ENCODE results near the gene FAM117B.
"Not testable (repeated sequence)": the region's sequence is repeated elsewhere in the genome, so short reads cannot be mapped to it uniquely, and the experiment has no call there.

The FAM117B gene

GRCh38 chr2:202757339-202757738, 122.6 kb downstream of the FAM117B start:
- no peak for DNase-seq (ENCODE audit: low read depth in 1 of 2, low spot score in 1 of 2)

GRCh38 chr2:202758128-202758527, 123.4 kb downstream of the FAM117B start:
- no peak for DNase-seq (ENCODE audit: low read depth in 1 of 2, low spot score in 1 of 2)

GRCh38 chr2:202758604-202759003, 123.8 kb downstream of the FAM117B start:
- no peak for DNase-seq (ENCODE audit: low read depth in 1 of 2, low spot score in 1 of 2)

- DNase-seq (ENCODE audit: low read depth in 1 of 2, low spot score in 1 of 2) = no peak
These were observed 126.1 kb downstream of the FAM117B start for GRCh38 chr2:202760848-202761247.

GRCh38 chr2:202762556-202762955, 127.8 kb downstream of the FAM117B start:
- DNase-seq (ENCODE audit: low read depth in 1 of 2, low spot score in 1 of 2) = no peak

- DNase-seq (ENCODE audit: low read depth in 1 of 2, low spot score in 1 of 2) = no peak
These were observed 129.1 kb downstream of the FAM117B start for GRCh38 chr2:202763916-202764315.

- no peak for DNase-seq (ENCODE audit: low read depth in 1 of 2, low spot score in 1 of 2)
These were observed 130.2 kb downstream of the FAM117B start for GRCh38 chr2:202764991-202765390.

GRCh38 chr2:202765436-202765835, 130.7 kb downstream of the FAM117B start:
- no peak for DNase-seq (ENCODE audit: low read depth in 1 of 2, low spot score in 1 of 2)

- DNase-seq (ENCODE audit: low read depth in 1 of 2, low spot score in 1 of 2) = no peak
These were observed 133.5 kb downstream of the FAM117B start for GRCh38 chr2:202768273-202768672.

GRCh38 chr2:202769201-202769600, 134.4 kb downstream of the FAM117B start:
- no peak for DNase-seq (ENCODE audit: low read depth in 1 of 2, low spot score in 1 of 2)

- DNase-seq (ENCODE audit: low read depth in 1 of 2, low spot score in 1 of 2) = no peak
These were observed 136.6 kb downstream of the FAM117B start for GRCh38 chr2:202771336-202771735.

GRCh38 chr2:202771741-202772460, 137.1 kb downstream of the FAM117B start:
- no peak for DNase-seq (ENCODE audit: low read depth in 1 of 2, low spot score in 1 of 2)

GRCh38 chr2:202773301-202773973, 138.7 kb downstream of the FAM117B start:
- no peak for DNase-seq (ENCODE audit: low read depth in 1 of 2, low spot score in 1 of 2)

- no peak for DNase-seq (ENCODE audit: low read depth in 1 of 2, low spot score in 1 of 2)
These were observed 139.3 kb downstream of the FAM117B start for GRCh38 chr2:202774104-202774503.

- DNase-seq (ENCODE audit: low read depth in 1 of 2, low spot score in 1 of 2) = no peak
These were observed 143.4 kb downstream of the FAM117B start for GRCh38 chr2:202778217-202778616.

- no peak for DNase-seq (ENCODE audit: low read depth in 1 of 2, low spot score in 1 of 2)
These were observed 145.8 kb downstream of the FAM117B start for GRCh38 chr2:202780514-202781021.

- DNase-seq (ENCODE audit: low read depth in 1 of 2, low spot score in 1 of 2) = no peak
These were observed 148.3 kb downstream of the FAM117B start for GRCh38 chr2:202782940-202783558.

- DNase-seq (ENCODE audit: low read depth in 1 of 2, low spot score in 1 of 2) = no peak
These were observed 152.1 kb downstream of the FAM117B start for GRCh38 chr2:202786842-202787241.

- no peak for DNase-seq (ENCODE audit: low read depth in 1 of 2, low spot score in 1 of 2)
These were observed 155.9 kb downstream of the FAM117B start for GRCh38 chr2:202790676-202791075.

GRCh38 chr2:202797944-202798343, 163.2 kb downstream of the FAM117B start:
- DNase-seq (ENCODE audit: low read depth in 1 of 2, low spot score in 1 of 2) = no peak

GRCh38 chr2:202805911-202806310, 171.1 kb downstream of the FAM117B start:
- not testable (repeated sequence) for DNase-seq (ENCODE audit: low read depth in 1 of 2, low spot score in 1 of 2)
